RCC 7860 (cell line): ENCODE data around the gene TYW3.

Experiments
- DNase-seq: peaks from one replicate; pipeline ENCODE4 v3.0.0-alpha.2; 2015; ENCODE audit warnings: low spot score
- FAIRE-seq: peaks from 2 replicates; lab custom pipeline; 2012; peaks lifted over from hg19 to GRCh38; lab: Jason Lieb, UNC

The TYW3 gene

DNA sequence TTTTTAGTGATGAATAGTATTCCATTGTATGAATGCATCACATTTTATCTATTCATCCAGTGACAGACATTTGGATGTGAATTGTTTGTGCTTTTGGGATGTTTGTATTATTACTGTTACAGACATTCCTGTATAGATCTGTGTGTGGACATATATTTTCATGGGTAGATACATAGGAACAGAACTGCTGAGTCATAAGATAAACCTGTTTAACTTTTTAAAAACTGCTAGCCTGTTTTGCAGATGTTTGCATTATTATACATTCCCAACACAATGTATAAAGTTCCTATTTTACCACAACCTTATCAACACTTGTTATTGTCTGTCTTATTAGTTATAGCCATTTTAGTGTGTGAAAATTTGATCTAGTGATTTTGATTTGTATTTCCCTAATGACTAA is 46.8 kb downstream of the TYW3 start:
- no peak for FAIRE-seq

DNA sequence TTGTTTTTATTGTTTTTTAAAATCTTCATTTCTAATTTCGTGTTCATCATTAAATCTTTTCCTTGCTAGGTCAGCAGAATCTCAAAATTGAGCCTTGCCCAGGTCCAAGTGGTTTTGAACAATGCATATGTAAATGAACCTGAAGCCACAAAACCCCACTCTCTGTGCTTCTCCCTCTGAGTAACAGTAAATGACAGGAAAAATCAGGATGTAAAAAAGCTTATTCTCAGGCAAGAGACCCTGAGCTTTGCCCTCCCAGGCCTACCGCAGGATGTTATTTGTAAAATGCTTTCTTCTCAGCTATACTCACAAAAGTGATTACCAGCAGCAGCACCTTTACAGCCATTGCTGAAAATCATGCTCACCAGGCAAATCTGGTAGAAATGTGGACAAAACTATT is 47.6 kb downstream of the TYW3 start:
- DNase-seq: no peak

More for the DNA sequence above, 46.8 kb downstream of the TYW3 start:
- no peak for DNase-seq

DNA sequence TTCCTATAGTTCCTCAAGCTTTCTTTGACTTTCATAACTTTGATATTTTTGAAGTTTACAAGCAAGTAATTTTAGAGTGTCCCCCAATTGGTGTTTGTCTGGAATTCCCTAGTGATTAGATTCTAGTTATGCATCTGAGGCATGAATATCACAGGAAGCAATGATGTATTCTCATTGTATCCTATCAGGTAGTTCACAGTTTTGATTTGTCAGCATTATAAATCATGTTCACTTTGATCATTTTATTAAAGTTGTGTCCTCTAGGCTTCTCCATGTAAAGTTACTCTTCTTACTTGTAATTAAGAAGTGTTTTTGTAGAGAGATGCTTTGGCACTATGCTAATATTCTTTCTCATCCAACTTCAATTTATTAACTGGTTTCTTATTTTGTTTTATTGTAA is 53.0 kb downstream of the TYW3 start:
- no peak for DNase-seq
- no peak for FAIRE-seq

More for the DNA sequence above, 47.6 kb downstream of the TYW3 start:
- no peak for FAIRE-seq

DNA sequence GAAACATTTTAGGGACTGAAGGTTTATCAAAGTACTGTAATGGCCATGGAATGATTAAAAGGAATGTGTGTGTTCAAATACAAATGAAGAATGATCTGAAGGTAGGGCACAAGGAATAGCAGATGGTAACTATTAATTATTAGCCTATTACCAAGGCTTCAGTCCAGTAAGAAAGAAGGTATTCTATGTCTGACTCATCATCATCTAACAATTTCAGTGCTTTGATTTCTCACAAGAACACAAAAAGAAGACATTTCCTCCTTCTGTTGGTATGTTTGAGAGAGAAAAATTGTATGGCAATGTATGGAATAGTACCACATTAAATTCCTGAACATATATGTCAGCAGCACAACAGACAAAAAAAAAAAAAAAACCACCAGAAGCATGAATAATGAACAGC is 57.5 kb downstream of the TYW3 start:
- DNase-seq (no peak), FAIRE-seq (no peak)

DNA sequence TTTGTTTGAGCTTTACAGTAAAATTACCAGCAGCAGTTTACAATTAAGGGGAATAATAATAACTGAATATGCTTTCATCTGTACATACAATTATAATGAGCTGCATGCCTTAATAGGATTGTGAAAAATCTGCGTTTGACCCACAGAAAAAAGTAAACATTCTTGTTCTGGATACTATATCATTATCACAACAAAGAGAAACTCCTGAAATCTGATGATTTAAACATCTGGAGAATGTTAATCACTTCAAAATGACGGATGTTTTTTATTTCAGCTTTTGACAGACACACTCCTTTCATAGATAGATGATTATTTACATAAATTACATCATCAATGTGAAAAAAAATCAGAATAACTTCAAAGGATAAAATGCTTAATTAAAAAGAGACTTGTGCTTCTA is 58.5 kb downstream of the TYW3 start:
- DNase-seq (no peak), FAIRE-seq (no peak)

DNA sequence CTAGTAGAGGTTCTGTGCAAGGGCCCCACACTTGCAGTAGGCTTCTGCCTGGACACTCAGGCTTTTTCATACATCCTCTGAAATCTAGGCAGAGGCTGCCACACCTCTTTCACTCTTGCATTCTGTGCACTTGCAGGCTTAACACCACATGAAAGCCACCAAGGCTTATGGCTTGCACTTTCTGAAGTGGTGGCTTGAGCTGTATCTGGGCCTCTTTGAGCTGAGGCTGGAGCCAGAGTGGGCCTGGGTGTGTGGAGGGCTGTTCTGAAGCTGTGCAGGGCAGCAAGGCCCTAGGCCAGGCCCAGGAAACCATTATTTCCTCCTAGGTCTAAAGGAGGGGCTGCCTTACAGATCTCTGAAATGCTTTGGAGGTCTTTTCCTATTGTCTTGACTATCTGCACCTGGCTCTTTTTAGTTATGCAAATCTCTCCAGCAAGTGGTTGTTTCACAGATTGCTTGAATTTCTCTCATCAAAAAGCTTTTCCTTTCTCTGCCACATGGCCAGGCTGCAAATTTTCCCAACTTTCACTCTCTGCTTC is 66.2 kb downstream of the TYW3 start:
- DNase-seq (no peak), FAIRE-seq (no peak)

DNA sequence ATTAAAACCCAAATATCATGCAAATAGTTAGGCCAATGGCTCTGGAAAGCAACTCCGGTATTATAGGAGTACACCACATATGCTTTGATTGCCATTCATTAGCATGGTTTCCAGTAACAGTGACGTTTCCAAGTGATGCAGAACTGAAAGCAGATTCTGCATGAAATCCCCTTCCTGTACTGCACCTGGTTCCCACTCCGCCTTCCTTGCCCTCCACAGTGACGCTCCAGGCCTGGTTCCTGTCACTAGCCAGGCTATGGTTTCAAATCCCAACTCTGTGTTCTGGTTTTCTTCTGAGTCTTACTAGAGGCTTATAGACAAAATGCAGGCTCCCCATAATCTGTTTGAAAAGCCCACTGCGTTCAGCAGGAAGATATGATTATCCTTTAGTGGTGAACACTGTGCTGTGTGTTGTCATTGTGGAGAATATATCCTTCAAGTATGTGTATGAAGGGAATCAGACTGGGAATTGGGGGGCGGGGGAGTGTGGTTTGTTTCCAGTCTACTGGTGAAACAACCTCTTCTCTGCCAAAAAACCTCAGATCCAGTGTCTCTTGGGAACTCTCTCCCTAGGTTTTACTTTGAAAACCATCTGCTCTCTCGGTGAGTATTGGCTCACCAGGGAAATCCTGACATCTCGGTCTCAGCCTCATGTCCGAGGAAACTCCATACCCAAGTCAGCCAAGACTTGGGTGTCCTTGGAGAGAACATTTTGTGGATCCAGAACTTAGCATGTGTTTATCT is 78.7 kb downstream of the TYW3 start:
- FAIRE-seq (no peak), DNase-seq (no peak)

DNA sequence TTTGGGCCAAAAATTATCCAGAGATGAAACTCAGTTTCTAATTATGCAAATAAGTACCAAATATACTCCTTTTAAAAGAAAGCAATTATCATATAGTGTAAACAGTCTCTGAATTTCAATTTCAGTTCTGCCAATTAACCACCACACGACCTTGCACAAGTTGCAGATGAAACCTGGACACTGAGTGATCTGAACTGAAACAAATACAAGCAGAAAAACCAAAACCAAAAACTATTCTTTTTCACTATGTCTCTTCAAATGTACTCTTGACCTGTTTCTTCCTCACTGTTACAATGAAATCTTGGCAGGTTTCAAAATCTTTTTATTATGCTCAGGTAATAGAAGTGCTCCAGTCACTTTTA is 79.2 kb downstream of the TYW3 start:
- DNase-seq (no peak), FAIRE-seq (no peak)
